Mucosa of rectum (tissue), 2 donors: ENCODE results near the gene FLNB.

Experiments
- H3K27ac ChIP-seq, 2 donors: one replicate each; pipeline ENCODE4 v1.7.0; 2013; ENCODE audit warnings: inconsistent platforms in 2 of 2, low read depth in 2 of 2, low read length in 2 of 2
- H3K27me3 ChIP-seq, 2 donors: one replicate each; pipeline ENCODE4 v1.7.0; 2013; ENCODE audit warnings: low read length in 2 of 2; ENCODE audit not compliant: control insufficient read depth in 2 of 2, insufficient read depth in 2 of 2
- H3K36me3 ChIP-seq, 2 donors: one replicate each; pipeline ENCODE4 v1.7.0; 2013; ENCODE audit warnings: low read length in 2 of 2; ENCODE audit not compliant: control insufficient read depth in 2 of 2, insufficient read depth in 2 of 2
- H3K4me1 ChIP-seq, 2 donors: one replicate each; pipeline ENCODE4 v1.7.0; 2013; ENCODE audit warnings: low read length in 2 of 2, mild to moderate bottlenecking in 1 of 2; ENCODE audit not compliant: control insufficient read depth in 2 of 2, insufficient read depth in 2 of 2
- H3K4me3 ChIP-seq, 2 donors: one replicate each; pipeline ENCODE4 v1.7.0; 2013; ENCODE audit warnings: low read length in 2 of 2
- H3K9ac ChIP-seq, 2 donors: one replicate each; pipeline ENCODE4 v1.7.0; 2013; ENCODE audit warnings: low read length in 2 of 2, low read depth in 1 of 2, mild to moderate bottlenecking in 1 of 2
- H3K9me3 ChIP-seq, 2 donors: one replicate each; pipeline ENCODE4 v1.7.0; 2013; ENCODE audit warnings: low read length in 2 of 2; ENCODE audit not compliant: control insufficient read depth in 2 of 2
- donor health status: healthy.
- donor health status: Normal muscosa, but diverticular disease.

Gene FLNB

GRCh38 chr3:58020783-58021071, 12.5 kb downstream of the FLNB start:
- Histone ChIP-seq H3K27ac (peak overlapping the region; percentile 81 to 82), H3K9me3 (no peaks in the 10 kb centered on the region), H3K36me3 (peaks cover 0 to 3% of the 10 kb centered on the region in 2 donors), H3K4me3 (no peak overlapping the region), H3K27me3 (no peaks in the 10 kb centered on the region), H3K4me1 (peaks cover 42 to 62% of the 10 kb centered on the region in 2 donors), H3K9ac (peak overlapping the region in 1 of 2 donors; percentile 56)

DNA sequence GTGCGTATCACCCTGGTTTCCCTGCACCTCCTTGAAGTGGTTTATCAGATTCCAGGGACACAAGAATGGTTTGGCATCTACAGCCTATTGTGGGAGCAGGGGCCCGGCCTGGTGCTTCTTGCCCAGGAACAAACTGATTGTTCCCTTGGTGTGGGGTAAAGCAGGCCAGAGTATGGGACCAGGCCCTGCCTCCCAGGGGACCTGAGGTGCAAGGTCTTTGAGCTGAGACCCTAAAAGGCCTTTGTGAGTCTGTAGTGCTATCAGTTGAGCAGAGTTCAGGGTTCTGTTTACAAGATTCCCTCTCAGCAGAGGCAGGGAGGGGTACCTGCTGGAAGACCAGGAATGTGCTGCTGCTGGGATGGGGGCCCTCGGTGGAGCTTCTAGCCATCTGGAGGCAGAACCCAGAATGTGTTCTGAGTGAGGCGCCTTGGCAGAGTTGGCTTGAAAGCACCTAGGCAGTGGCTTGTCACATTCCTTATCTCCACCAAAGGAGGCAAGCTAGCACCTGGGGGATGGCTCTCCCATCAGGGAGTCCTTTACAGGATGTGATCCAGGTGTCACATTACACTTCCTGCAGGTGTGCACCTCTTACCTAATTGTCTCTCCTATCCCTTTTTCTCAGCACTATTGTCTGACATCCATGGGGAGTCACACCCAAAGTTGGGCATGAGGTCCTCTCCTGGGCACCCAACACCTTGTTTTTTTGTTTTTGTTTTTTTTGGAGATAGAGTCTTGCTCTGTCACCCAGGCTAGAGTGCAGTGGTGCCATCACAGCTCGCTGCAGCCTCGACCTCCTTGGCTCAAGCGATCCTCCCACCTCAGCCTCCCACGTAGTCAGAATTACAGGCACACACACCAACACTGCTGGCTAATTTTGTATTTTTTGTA, 13.1 kb downstream of the FLNB start:
- Histone ChIP-seq H3K27me3 (no peaks in the 10 kb centered on the region), H3K9ac (peak overlapping the region in 1 of 2 donors; percentile 56), H3K4me1 (peaks cover 46 to 61% of the 10 kb centered on the region in 2 donors), H3K27ac (peak overlapping the region; percentile 81 to 82), H3K36me3 (peaks cover 0 to 2% of the 10 kb centered on the region in 2 donors), H3K9me3 (no peaks in the 10 kb centered on the region), H3K4me3 (no peak overlapping the region)

DNA sequence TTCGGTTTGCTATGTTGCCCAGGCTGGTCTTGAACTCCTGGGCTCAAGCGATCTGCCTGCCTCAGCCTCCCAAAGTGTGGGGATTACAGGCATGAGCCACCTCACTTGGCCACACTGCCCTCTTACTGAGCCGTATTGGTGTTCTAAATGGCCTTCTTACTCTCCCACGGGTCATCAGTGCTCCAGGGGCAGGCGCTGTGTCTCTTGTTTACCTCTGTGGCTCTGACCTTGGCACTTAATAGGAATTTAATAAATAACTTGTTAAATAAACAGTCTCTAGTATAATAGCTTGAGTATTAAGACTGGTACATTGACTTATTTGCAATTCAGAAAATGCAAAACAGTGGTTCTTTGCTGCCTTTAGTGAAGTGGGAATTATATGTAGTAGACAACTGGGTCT, 13.7 kb downstream of the FLNB start:
- Histone ChIP-seq H3K4me3 (no peak overlapping the region), H3K27me3 (no peaks in the 10 kb centered on the region), H3K9me3 (no peaks in the 10 kb centered on the region), H3K4me1 (peaks cover 49 to 55% of the 10 kb centered on the region in 2 donors), H3K27ac (no peak overlapping the region), H3K36me3 (peaks cover 0 to 2% of the 10 kb centered on the region in 2 donors), H3K9ac (no peak overlapping the region)

DNA sequence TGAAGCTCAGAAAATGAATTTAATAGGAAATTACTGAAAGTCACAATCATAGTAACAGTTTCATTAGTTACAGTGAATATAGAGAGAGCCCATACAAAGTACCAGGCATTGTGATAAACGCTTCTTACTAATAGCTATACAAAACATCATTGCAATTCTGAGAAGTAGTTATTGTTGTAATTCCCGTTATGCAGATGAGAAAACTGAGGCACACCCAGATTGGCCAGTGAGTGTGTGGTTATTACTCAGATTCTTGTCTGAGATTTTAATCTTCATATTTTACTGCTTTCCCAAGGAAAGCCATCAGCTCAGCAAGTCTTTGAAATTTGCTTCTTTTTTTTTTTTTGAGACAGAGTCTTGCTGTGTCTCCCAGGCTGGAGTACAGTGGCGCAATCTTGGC, 14.3 kb downstream of the FLNB start:
- Histone ChIP-seq H3K27me3 (no peaks in the 10 kb centered on the region), H3K36me3 (peaks cover 0 to 2% of the 10 kb centered on the region in 2 donors), H3K9me3 (no peaks in the 10 kb centered on the region), H3K4me1 (peaks cover 46 to 52% of the 10 kb centered on the region in 2 donors), H3K27ac (no peak overlapping the region), H3K9ac (no peak overlapping the region), H3K4me3 (no peak overlapping the region)

- peaks cover 41 to 44% of the 10 kb centered on the region in 2 donors for H3K4me1 ChIP-seq
- H3K4me3 ChIP-seq = no peak overlapping the region
- H3K9ac ChIP-seq = no peak overlapping the region
- no peak overlapping the region for H3K27ac ChIP-seq
- no peaks in the 10 kb centered on the region for H3K9me3 ChIP-seq
- peaks cover 0 to 2% of the 10 kb centered on the region in 2 donors for H3K36me3 ChIP-seq
- no peaks in the 10 kb centered on the region for H3K27me3 ChIP-seq
Measured at GRCh38 chr3:58023531-58023930, 15.3 kb downstream of the FLNB start.

GRCh38 chr3:58025406-58025805, 17.2 kb downstream of the FLNB start:
- Histone ChIP-seq H3K27me3 (no peaks in the 10 kb centered on the region), H3K4me3 (no peak overlapping the region), H3K36me3 (peaks cover 0 to 2% of the 10 kb centered on the region in 2 donors), H3K27ac (peak overlapping the region in 1 of 2 donors; percentile 23), H3K9me3 (no peaks in the 10 kb centered on the region), H3K9ac (no peak overlapping the region), H3K4me1 (peaks cover 25 to 26% of the 10 kb centered on the region in 2 donors)

- Histone ChIP-seq H3K9ac (no peak overlapping the region), H3K9me3 (no peaks in the 10 kb centered on the region), H3K4me3 (no peak overlapping the region), H3K4me1 (peaks cover 19 to 20% of the 10 kb centered on the region in 2 donors), H3K27ac (peak overlapping the region in 1 of 2 donors; percentile 24), H3K27me3 (no peaks in the 10 kb centered on the region), H3K36me3 (peaks cover 0 to 2% of the 10 kb centered on the region in 2 donors)
Measured at GRCh38 chr3:58025837-58026569, 17.8 kb downstream of the FLNB start.

DNA sequence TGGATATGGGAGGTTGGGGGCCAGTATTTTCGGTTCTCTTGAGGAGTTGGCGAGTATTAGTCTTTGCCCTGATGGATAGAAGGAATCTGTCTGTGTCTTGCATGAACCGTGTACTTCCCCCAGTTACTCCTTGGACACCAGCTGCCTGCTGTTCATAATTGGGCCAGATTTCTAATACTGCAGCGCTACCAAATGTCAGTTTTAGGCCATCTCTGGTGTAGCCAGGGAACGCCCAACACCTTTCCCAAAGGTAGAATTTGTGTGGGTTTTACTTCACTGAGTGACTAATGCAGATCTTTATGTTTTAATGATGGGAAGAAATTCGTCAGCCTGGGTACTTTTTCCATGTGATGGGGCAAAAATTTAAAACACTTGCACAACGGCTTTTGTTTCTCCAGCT, 18.4 kb downstream of the FLNB start:
- Histone ChIP-seq H3K4me3 (no peak overlapping the region), H3K27ac (peak overlapping the region in 1 of 2 donors; percentile 24), H3K4me1 (peaks cover 13 to 15% of the 10 kb centered on the region in 2 donors), H3K9me3 (no peaks in the 10 kb centered on the region), H3K27me3 (no peaks in the 10 kb centered on the region), H3K9ac (no peak overlapping the region), H3K36me3 (peaks cover 0 to 2% of the 10 kb centered on the region in 2 donors)

GRCh38 chr3:58027704-58028317, 19.6 kb downstream of the FLNB start:
- H3K36me3 ChIP-seq = peaks cover 0 to 2% of the 10 kb centered on the region in 2 donors
- no peak overlapping the region for H3K9ac ChIP-seq
- no peaks in the 10 kb centered on the region for H3K27me3 ChIP-seq
- H3K4me1 ChIP-seq = peaks cover 10 to 16% of the 10 kb centered on the region in 2 donors
- H3K9me3 ChIP-seq = no peaks in the 10 kb centered on the region
- H3K4me3 ChIP-seq = no peak overlapping the region
- H3K27ac ChIP-seq = no peak overlapping the region

DNA sequence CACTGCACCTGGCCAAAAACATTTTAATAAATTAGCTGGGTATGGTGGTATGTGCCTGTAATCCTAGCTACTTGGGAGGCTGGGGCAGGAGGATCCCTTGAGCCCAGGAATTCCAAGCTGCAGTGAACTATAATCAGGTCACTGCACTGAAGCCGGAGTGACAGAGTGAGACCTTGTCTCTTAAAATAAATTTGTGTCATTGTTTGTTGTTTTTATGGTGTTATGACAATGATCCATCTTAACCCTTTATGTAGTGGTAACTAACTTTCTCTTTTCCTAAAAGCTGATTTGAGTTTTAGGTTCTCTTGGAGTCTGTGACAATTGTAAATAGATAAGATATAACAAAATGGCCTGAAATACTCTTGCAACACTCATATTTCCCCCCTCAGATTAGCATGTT, 20.7 kb downstream of the FLNB start:
- H3K9me3 ChIP-seq = no peaks in the 10 kb centered on the region
- no peaks in the 10 kb centered on the region for H3K27me3 ChIP-seq
- H3K36me3 ChIP-seq = peaks cover 0 to 2% of the 10 kb centered on the region in 2 donors
- H3K4me3 ChIP-seq = no peak overlapping the region
- no peak overlapping the region for H3K27ac ChIP-seq
- H3K4me1 ChIP-seq = peaks cover 10 to 14% of the 10 kb centered on the region in 2 donors
- no peak overlapping the region for H3K9ac ChIP-seq
